Left lung (tissue), 10 donors: ENCODE measurements around the gene TUSC2. TPM values are rescaled to one million over a fixed set of nuclear protein-coding genes. Genes with fewer than 3 reads are reported as not detected.

Experiments
- ATAC-seq: fragments of 200-7000 bp; cut with Tn5 transposase; one replicate; pipeline ENCODE4 v1.9.1; 2020; ENCODE audit warnings: moderate library complexity
- DNase-seq, 4 donors: peaks; one replicate each; pipeline ENCODE4 v3.0.0-alpha.2; 2013 to 2020
- H3K27ac ChIP-seq, 2 donors: fragments of 200-600 bp; sonication (generic) in 1 of 2; one replicate each; pipeline versions ENCODE4 v1.5.0 to v1.8.0; 2020 to 2021
- H3K27me3 ChIP-seq, 2 donors: fragments of 200-600 bp; sonication (generic) in 1 of 2; one replicate each; pipeline versions ENCODE4 v1.5.0 to v1.8.0; 2020 to 2021
- H3K36me3 ChIP-seq, 2 donors: fragments of 200-600 bp; sonication (generic) in 1 of 2; one replicate each; pipeline versions ENCODE4 v1.5.0 to v1.8.0; 2020 to 2021
- H3K4me1 ChIP-seq, 2 donors: fragments of 200-600 bp; one replicate each; pipeline ENCODE4 v1.8.0; 2021
- H3K4me3 ChIP-seq, 2 donors: fragments of 200-600 bp; sonication (generic) in 1 of 2; one replicate each; pipeline versions ENCODE4 v1.5.0 to v1.8.0; 2020 to 2021; ENCODE audit warnings: mild to moderate bottlenecking in 1 of 2
- H3K9me3 ChIP-seq, 2 donors: fragments of 200-600 bp; sonication (generic) in 1 of 2; one replicate each; pipeline versions ENCODE4 v1.5.0 to v1.8.0; 2020 to 2021
- CTCF ChIP-seq, 2 donors: fragments of 200-600 bp; sonication (generic) in 1 of 2; IDR thresholded peaks; one replicate each; pipeline versions ENCODE4 v1.5.0 to v1.8.0; 2021; ENCODE audit warnings: antibody characterized with exemption in 2 of 2
- intact Hi-C, 2 donors: fragments of 100-400 bp; cut with DNase I; formaldehyde crosslinking; loops; one replicate each; pipeline versions ENCODE4 v1.11.2 to v1.14.2; 2022
- polyA plus RNA-seq, 6 donors: library from polyadenylated mRNA; unstranded; fragments of 120-200 nt; gene quantifications; one replicate each; pipeline ENCODE4 v1.2.1, GENCODE V29; 2013; ENCODE audit not compliant: insufficient read length in 6 of 6
- total RNA-seq, 2 donors: library from RNA; stranded (reverse); fragmentation: NEBNext Ultra II Directional; extraction: Animal tissue kit (Norgen Biotek cat#: 25700); gene quantifications; one replicate each; pipeline ENCODE4 v1.2.1, GENCODE V29; 2021
- donor health status: DM: no; HTN: yes; CAD: no.
- donor health status: DM: no; HTN: no; CAD: no.

Gene TUSC2
- total and polyA plus RNA-seq, 8 donors, result 15.2 to 29.6 (median 18.8) TPM

DNA sequence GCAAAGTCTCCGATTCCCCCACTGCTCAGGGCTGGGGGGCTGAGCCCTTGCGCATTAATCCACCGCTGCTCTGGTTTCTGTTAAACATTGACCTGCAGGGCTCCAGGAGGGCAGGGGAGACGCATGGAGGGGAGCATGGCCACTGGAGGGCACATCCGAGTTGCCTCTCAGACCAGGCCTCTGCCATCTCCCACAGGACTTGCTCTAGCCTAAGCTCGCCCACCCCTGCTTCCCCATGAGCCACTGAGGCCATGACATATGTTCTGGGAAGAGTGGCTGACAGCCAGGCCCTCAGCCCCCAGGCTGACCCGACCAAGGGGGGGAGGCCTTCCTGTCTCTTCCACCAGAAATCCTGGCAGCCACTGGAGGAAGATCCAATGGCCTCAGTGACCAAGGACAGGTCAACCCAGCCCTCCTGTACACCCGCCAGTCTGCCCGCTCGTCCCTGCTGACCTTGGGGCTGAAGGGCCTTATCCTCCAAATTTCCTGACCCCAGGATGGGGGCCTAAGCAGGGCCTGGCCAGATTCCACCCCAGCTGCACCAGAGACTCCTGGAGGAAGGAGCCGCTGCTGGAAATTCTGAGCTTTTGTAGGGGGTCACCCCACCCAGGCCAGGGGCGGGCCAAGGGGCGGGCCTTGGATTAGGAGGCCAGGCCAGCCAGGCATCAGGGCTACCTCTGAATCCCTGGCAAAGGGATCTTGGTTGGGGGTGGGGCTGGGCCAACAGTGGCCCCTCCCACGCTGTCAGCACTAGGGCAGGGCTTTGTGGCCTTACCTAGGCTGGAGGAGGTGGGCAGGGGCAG lies 24.8 kb downstream of the TUSC2 start, which contains the start of gene HYAL1:
TSS of gene HYAL1 (minus strand) at position 562 of the 803 bp plus-strand sequence. CDS start 618 bp downstream, outside the sequence.
- peaks cover 0 to 5% of the 10 kb centered on the region in 2 donors for H3K9me3 ChIP-seq
- intact Hi-C loops, result no loop called here
- peaks cover 31 to 49% of the 10 kb centered on the region in 2 donors for H3K4me1 ChIP-seq
- peak within 1 kb of the TSS; percentile 19 to 68 for H3K4me3 ChIP-seq
- peak within 1 kb of the TSS; percentile 83 to 92 for H3K27ac ChIP-seq
- peak in 3 of 4 donors; percentile 30 to 93 (median 80) for DNase-seq
- peak in 1 of 2 donors; percentile 10 for TF ChIP-seq CTCF (IDR thresholded peaks at IDR 0.05)
- no peaks in the 10 kb centered on the region for H3K27me3 ChIP-seq
- no peaks in the 10 kb centered on the region for H3K36me3 ChIP-seq
- peak; percentile 63 for ATAC-seq

DNA sequence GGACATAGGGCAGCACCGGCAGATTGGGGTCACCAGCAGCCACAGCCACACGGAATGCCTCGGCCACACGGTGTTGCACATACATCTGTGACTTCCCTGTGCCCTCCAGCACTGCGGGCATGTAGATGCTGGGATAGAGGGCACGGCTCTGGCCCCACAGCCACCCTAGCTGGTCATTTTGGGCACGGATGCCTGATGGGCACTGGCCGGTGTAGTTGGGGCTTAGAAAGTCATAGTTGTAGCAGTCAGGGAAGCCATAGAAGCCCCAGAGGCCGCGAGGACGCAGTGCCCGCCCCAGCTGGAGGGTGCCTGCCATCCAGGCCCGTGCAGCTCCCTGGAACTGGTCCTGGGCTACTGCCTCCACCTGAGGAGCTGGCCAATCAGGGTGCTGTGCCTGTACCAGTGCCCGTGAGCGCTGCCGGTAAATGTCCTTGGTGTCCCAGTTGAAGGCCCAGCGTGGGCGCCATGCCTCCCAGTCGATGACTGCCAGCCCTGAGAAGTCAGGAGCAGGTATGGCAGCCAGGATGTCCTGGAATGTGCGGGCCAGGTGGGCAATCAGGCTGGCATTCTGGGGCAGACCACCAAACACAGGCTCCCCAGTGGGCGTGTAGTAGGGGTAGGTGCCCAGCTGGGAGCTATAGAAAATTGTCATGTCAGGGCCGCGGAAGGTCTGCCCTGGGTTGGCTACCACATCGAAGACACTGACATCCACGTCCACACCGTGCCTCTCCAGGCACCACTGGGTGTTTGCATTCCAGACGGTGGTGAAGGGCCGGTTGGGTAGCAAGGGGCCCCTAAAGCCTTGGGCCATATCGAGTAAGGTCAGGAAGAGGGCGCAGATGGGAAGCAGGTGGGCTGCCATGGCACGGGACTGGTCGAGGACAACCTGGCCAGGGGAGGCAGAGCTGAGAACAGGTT lies 25.7 kb downstream of the TUSC2 start:
- H3K36me3 ChIP-seq, result no peaks in the 10 kb centered on the region
- H3K9me3 ChIP-seq, result no peaks in the 10 kb centered on the region
- H3K27ac ChIP-seq, result peak overlapping the region; percentile 83 to 92
- H3K4me1 ChIP-seq, result peaks cover 36 to 58% of the 10 kb centered on the region in 2 donors
- peak in 1 of 4 donors; percentile 76 for DNase-seq
- intact Hi-C loops, result no loop called here
- peak overlapping the region; percentile 19 to 68 for H3K4me3 ChIP-seq
- no peak for TF ChIP-seq CTCF (IDR thresholded peaks at IDR 0.05)
- no peak for ATAC-seq
- H3K27me3 ChIP-seq, result no peaks in the 10 kb centered on the region

DNA sequence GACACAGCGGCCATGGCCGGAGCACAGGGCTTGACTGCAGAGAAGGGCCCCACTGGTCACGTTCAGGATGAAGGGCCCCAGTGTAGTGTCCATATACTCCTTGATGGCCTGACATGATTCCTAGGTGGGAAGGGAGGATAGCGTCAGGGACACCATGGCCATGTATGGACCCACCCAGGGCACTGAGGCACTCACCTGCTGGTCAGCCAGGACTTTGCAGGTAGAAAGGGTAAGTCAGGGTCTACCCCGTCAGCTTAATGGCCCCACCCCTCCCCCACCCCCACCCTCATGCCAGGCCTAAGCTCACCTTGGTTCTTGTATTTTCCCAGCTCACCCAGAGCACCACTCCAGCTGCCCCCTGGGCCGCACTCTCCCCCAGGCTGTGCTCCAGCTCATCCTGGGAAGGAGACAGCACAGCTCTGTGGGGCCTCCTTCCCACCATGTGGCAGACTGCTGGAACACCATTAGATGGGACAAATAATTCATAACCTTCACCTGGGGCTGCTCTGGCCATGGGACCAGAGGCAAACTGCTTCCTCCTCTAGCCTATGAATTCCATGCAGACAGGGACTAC lies 27.3 kb downstream of the TUSC2 start:
- peak overlapping the region; percentile 92 to 95 for H3K27ac ChIP-seq
- peak overlapping the region in 1 of 2 donors; percentile 68 for H3K4me3 ChIP-seq
- H3K9me3 ChIP-seq, result no peaks in the 10 kb centered on the region
- peaks cover 36 to 58% of the 10 kb centered on the region in 2 donors for H3K4me1 ChIP-seq
- TF ChIP-seq CTCF (IDR thresholded peaks at IDR 0.05), result no peak
- H3K27me3 ChIP-seq, result no peaks in the 10 kb centered on the region
- H3K36me3 ChIP-seq, result peaks cover 0 to 5% of the 10 kb centered on the region in 2 donors
- intact Hi-C loops, result no loop called here
- no peak for DNase-seq
- ATAC-seq, result no peak

- peak in 1 of 4 donors; percentile 83 for DNase-seq
- peak overlapping the region; percentile 12 to 68 for H3K4me3 ChIP-seq
- H3K9me3 ChIP-seq, result no peaks in the 10 kb centered on the region
- peaks cover 36 to 58% of the 10 kb centered on the region in 2 donors for H3K4me1 ChIP-seq
- intact Hi-C loops, result no loop called here
- peak; percentile 6 for ATAC-seq
- TF ChIP-seq CTCF (IDR thresholded peaks at IDR 0.05), result peak in 1 of 2 donors; percentile 4
- peaks cover 0 to 5% of the 10 kb centered on the region in 2 donors for H3K36me3 ChIP-seq
- H3K27me3 ChIP-seq, result no peaks in the 10 kb centered on the region
- peak overlapping the region; percentile 92 to 95 for H3K27ac ChIP-seq
These were observed 27.9 kb downstream of the TUSC2 start for GRCh38 chr3:50299929-50300680.
